Astrocyte of the cerebellum (primary cell): ENCODE data around the gene NTNG2.

Source experiments
- DNase-seq: peaks from one replicate; pipeline ENCODE4 v3.0.0-alpha.2; 2011; ENCODE audit warnings: low read depth
- H3K4me3 ChIP-seq: 2 replicates; pipeline ENCODE4 v1.5.1; 2011; ENCODE audit warnings: mild to moderate bottlenecking, low read depth, low read length, moderate library complexity
- CTCF ChIP-seq: IDR thresholded peaks from 2 replicates; pipeline ENCODE4 v1.5.1; 2012; ENCODE audit warnings: low read length, low read depth, moderate library complexity, mild to moderate bottlenecking; ENCODE audit errors: missing control alignments
- in situ Hi-C: cut with HindIII; loops from 2 replicates; pipeline ENCODE4 v1.10.0; 2017; ENCODE audit warnings: low sequenced_read_pairs

NTNG2 gene

GRCh38 chr9:132230605-132231004 lies 68.7 kb downstream of the NTNG2 start:
- DNase-seq, result no peak
- in situ Hi-C loops, result loop anchor here (10.0 kb wide), 1 partner anchor 456 kb away; no protein-coding TSS in a partner anchor
- H3K4me3 ChIP-seq, result no peak overlapping the region
- no peak for TF ChIP-seq CTCF

GRCh38 chr9:132231019-132231701 lies 69.3 kb downstream of the NTNG2 start:
- no peak for DNase-seq
- TF ChIP-seq CTCF, result no peak
- H3K4me3 ChIP-seq, result no peak overlapping the region
- in situ Hi-C loops, result loop anchor here (10.0 kb wide), 1 partner anchor 456 kb away; no protein-coding TSS in a partner anchor

GRCh38 chr9:132232522-132232921 lies 70.7 kb downstream of the NTNG2 start:
- no peak for TF ChIP-seq CTCF
- no peak overlapping the region for H3K4me3 ChIP-seq
- DNase-seq, result no peak
- in situ Hi-C loops, result loop anchor here (10.0 kb wide), 1 partner anchor 458 kb away; no protein-coding TSS in a partner anchor

- TF ChIP-seq CTCF, result no peak
- DNase-seq, result no peak
- in situ Hi-C loops, result loop anchor here (10.0 kb wide), 1 partner anchor 458 kb away; no protein-coding TSS in a partner anchor
- no peak overlapping the region for H3K4me3 ChIP-seq
These were observed 71.3 kb downstream of the NTNG2 start for GRCh38 chr9:132233138-132233537.

- no peak for TF ChIP-seq CTCF
- no peak for DNase-seq
- no peak overlapping the region for H3K4me3 ChIP-seq
- in situ Hi-C loops, result loop anchor here (10.0 kb wide), 1 partner anchor 460 kb away; no protein-coding TSS in a partner anchor
These were observed 72.7 kb downstream of the NTNG2 start for GRCh38 chr9:132234535-132234934.

- DNase-seq, result no peak
- TF ChIP-seq CTCF, result no peak
- no peak overlapping the region for H3K4me3 ChIP-seq
- in situ Hi-C loops, result loop anchor here (5.0 to 10.0 kb wide), 2 partner anchors 83 to 460 kb away; no protein-coding TSS in a partner anchor
These were observed 73.3 kb downstream of the NTNG2 start for GRCh38 chr9:132235125-132235524.
